Naive thymus-derived CD4-positive, alpha-beta T cell (primary cell): ENCODE measurements around the gene SQOR. TPM values are rescaled to one million over a fixed set of nuclear protein-coding genes. Genes with fewer than 3 reads are reported as not detected.

Experiments
- ATAC-seq: fragments of 150-1000 bp; cut with Tn5 transposase; 2 replicates; pipeline ENCODE4 v1.10.0; 2021; ENCODE audit warnings: mild to moderate bottlenecking, moderate library complexity
- CTCF ChIA-PET: fragments of 350-600 bp; sonication (Branson Sonifier 250); formaldehyde crosslinking; loops from one replicate; lab custom pipeline; 2021; ENCODE audit warnings: antibody characterized with exemption; lab: Charles Lee
- POLR2A ChIA-PET: fragments of 350-600 bp; sonication (Branson Sonifier 250); formaldehyde crosslinking; loops from one replicate; lab custom pipeline; 2021; ENCODE audit warnings: antibody characterized with exemption, inconsistent platforms; lab: Charles Lee
- DNase-seq, 9 donors: peaks; one replicate each; pipeline versions ENCODE4 v3.0.0 to v3.0.0-alpha.2; 2020 to 2022; ENCODE audit warnings: mixed read lengths in 1 of 9
- H3K27ac ChIP-seq: one replicate; pipeline ENCODE4 v1.7.0; 2013; ENCODE audit warnings: mild to moderate bottlenecking, low read depth, low read length, moderate library complexity
- H3K27me3 ChIP-seq, 2 donors: one replicate each; pipeline ENCODE4 v1.7.0; 2013; ENCODE audit warnings: low read length in 2 of 2, mild to moderate bottlenecking in 2 of 2, moderate library complexity in 2 of 2; ENCODE audit not compliant: control insufficient read depth in 2 of 2, insufficient read depth in 2 of 2
- H3K36me3 ChIP-seq, 3 experiments: 1 replicate in 2 of 3; 2 replicates in 1 of 3; pipeline ENCODE4 v1.7.0; 2013; ENCODE audit warnings: low read length in 3 of 3, mild to moderate bottlenecking in 3 of 3, moderate library complexity in 1 of 3; ENCODE audit not compliant: insufficient read depth in 3 of 3, control insufficient read depth in 2 of 3
- H3K4me1 ChIP-seq, 2 donors: one replicate each; pipeline ENCODE4 v1.7.0; 2013; ENCODE audit warnings: low read length in 2 of 2, mild to moderate bottlenecking in 2 of 2, moderate library complexity in 1 of 2; ENCODE audit not compliant: control insufficient read depth in 2 of 2, insufficient read depth in 2 of 2
- H3K4me3 ChIP-seq: 2 replicates; pipeline ENCODE4 v1.7.0; 2013; ENCODE audit warnings: mild to moderate bottlenecking, low read length
- H3K9me3 ChIP-seq, 3 experiments: 1 replicate in 2 of 3; 2 replicates in 1 of 3; pipeline ENCODE4 v1.7.0; 2013; ENCODE audit warnings: low read length in 3 of 3; ENCODE audit not compliant: control insufficient read depth in 2 of 3
- H3K27ac Mint-ChIP-seq, 9 donors: one replicate each; pipeline ENCODE4 v1.8.0; 2020 to 2022; ENCODE audit warnings: mixed read lengths in 9 of 9, mild to moderate bottlenecking in 8 of 9, moderate library complexity in 5 of 9, inconsistent platforms in 2 of 9
- H3K27me3 Mint-ChIP-seq, 5 donors: one replicate each; pipeline ENCODE4 v1.8.0; 2021 to 2022; ENCODE audit warnings: mixed read lengths in 5 of 5, mild to moderate bottlenecking in 1 of 5
- H3K36me3 Mint-ChIP-seq, 5 donors: one replicate each; pipeline ENCODE4 v1.8.0; 2020 to 2022; ENCODE audit warnings: mixed read lengths in 5 of 5, mild to moderate bottlenecking in 3 of 5, inconsistent platforms in 1 of 5
- H3K4me1 Mint-ChIP-seq, 7 donors: one replicate each; pipeline ENCODE4 v1.8.0; 2020 to 2022; ENCODE audit warnings: mixed read lengths in 7 of 7, mild to moderate bottlenecking in 3 of 7, inconsistent platforms in 1 of 7
- H3K4me3 Mint-ChIP-seq, 10 donors: one replicate each; pipeline ENCODE4 v1.8.0; 2020 to 2022; ENCODE audit warnings: mild to moderate bottlenecking in 10 of 10, mixed read lengths in 10 of 10, moderate library complexity in 6 of 10, inconsistent platforms in 2 of 10
- H3K9me3 Mint-ChIP-seq, 11 donors: one replicate each; pipeline ENCODE4 v1.8.0; 2020 to 2022; ENCODE audit warnings: mixed read lengths in 11 of 11, mild to moderate bottlenecking in 4 of 11, inconsistent platforms in 1 of 11, moderate library complexity in 1 of 11
- intact Hi-C, 2 donors: fragments of 100-400 bp; cut with micrococcal nuclease; formaldehyde crosslinking; loops; one replicate each; pipeline ENCODE4 v1.15.1; 2023
- polyA plus RNA-seq, 2 donors: library from polyadenylated mRNA; unstranded; fragments of 300-500 nt; fragmentation: Illumina TruSeq; gene quantifications; one replicate each; pipeline ENCODE4 v1.2.3, GENCODE V29; 2021
- total RNA-seq, 6 experiments: library from RNA in 5 of 6; stranded (reverse) in 5 of 6; gene quantifications; 1 replicate in 5 of 6; 2 replicates in 1 of 6; pipeline ENCODE4 v1.2.3 and lab custom pipeline; 2021 to 2026

SQOR gene
- total and polyA plus RNA-seq, 7 experiments from 2014 or later = 20.6 to 115 (median 45.1) TPM

- CTCF ChIA-PET = interaction anchor here (0.9 to 3.1 kb wide), 3 partner anchors 25 to 183 kb away, joined by 3 to 14 read pairs (median 3); no protein-coding TSS in a partner anchor
- Mint-ChIP-seq H3K9me3 (no peaks in the 10 kb centered on the region), H3K27me3 (no peaks in the 10 kb centered on the region), H3K36me3 (peaks cover 0 to 4% (median 0%) of the 10 kb centered on the region in 5 donors), H3K4me3 (peak overlapping the region; percentile 96 to 100 (median 98)), H3K27ac (peak overlapping the region; percentile 100), H3K4me1 (peaks cover 30 to 57% (median 40%) of the 10 kb centered on the region in 7 donors)
- Histone ChIP-seq H3K9me3 (no peaks in the 10 kb centered on the region), H3K4me3 (peak overlapping the region; percentile 87), H3K4me1 (peaks cover 25 to 26% of the 10 kb centered on the region in 2 donors), H3K36me3 (peaks cover 0 to 9% (median 0%) of the 10 kb centered on the region in 3 experiments), H3K27ac (peak overlapping the region; percentile 97), H3K27me3 (no peaks in the 10 kb centered on the region)
- ATAC-seq (no peak), DNase-seq (no peak)
- POLR2A ChIA-PET = interaction anchor here (0.8 to 4.0 kb wide), 11 partner anchors 20 to 403 kb away, joined by 3 to 53 read pairs (median 4); a partner anchor contains a TSS
- intact Hi-C loops = loop anchor here (1.0 to 5.0 kb wide), 12 partner anchors 46 to 1299 kb away; partner anchors contain the start of genes SLC30A4 (in 2 of the 2), CTDSPL2 (in 1 of the 2) and GOLM2 (in 1 of the 2)
Observed at GRCh38 chr15:45587863-45588170, 47.0 kb upstream of the SQOR start.

- POLR2A ChIA-PET = interaction anchor here (0.8 to 4.0 kb wide), 8 partner anchors 19 to 309 kb away, joined by 3 to 53 read pairs (median 4); a partner anchor contains a TSS
- Histone ChIP-seq H3K27ac (peak overlapping the region; percentile 97), H3K4me1 (peaks cover 25 to 26% of the 10 kb centered on the region in 2 donors), H3K9me3 (no peaks in the 10 kb centered on the region), H3K27me3 (no peaks in the 10 kb centered on the region), H3K36me3 (peaks cover 0 to 9% (median 0%) of the 10 kb centered on the region in 3 experiments), H3K4me3 (peak overlapping the region; percentile 87)
- intact Hi-C loops = loop anchor here in 1 of 2 donors (5.0 kb wide), 2 partner anchors 119 to 1161 kb away; partner anchors contain the start of gene CTDSPL2
- H3K36me3 Mint-ChIP-seq = peaks cover 0 to 5% (median under 1%) of the 10 kb centered on the region in 5 donors
- H3K4me3 Mint-ChIP-seq = peak overlapping the region; percentile 96 to 100 (median 98)
- H3K4me1 Mint-ChIP-seq = peaks cover 30 to 58% (median 40%) of the 10 kb centered on the region in 7 donors
- H3K9me3 Mint-ChIP-seq = no peaks in the 10 kb centered on the region
- no peak for DNase-seq
- H3K27ac Mint-ChIP-seq = peak overlapping the region; percentile 100
- CTCF ChIA-PET = interaction anchor here (0.6 to 3.1 kb wide), 4 partner anchors 24 to 184 kb away, joined by 3 to 14 read pairs (median 3); no protein-coding TSS in a partner anchor
- H3K27me3 Mint-ChIP-seq = no peaks in the 10 kb centered on the region
- no peak for ATAC-seq
Observed at GRCh38 chr15:45588219-45588875, 46.5 kb upstream of the SQOR start.

DNA sequence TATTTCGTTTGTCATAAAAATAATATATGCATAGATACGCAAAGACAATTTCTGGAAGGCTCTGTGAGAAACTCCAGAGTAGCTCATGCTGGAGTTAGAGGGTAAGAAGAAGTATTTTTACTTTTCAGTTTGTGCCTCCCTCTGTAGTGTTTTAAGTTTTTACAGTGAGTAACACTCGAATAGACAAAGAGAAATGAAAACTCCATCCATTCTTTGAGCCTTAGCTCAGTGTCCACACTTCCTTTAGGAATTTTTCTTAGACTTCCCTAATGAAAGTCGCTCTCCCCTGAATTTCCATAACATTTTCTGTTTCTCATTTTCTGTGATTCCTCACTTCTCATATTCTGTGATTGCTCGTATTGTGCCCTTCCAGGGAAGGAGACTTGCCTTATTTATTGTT is 45.6 kb upstream of the SQOR start:
- H3K4me1 ChIP-seq = peaks cover 25 to 26% of the 10 kb centered on the region in 2 donors
- peaks cover 0 to 12% (median 8%) of the 10 kb centered on the region in 5 donors for H3K36me3 Mint-ChIP-seq
- H3K27me3 Mint-ChIP-seq = no peaks in the 10 kb centered on the region
- H3K27ac ChIP-seq = no peak overlapping the region
- H3K27ac Mint-ChIP-seq = peak overlapping the region in 2 of 9 donors; percentile 20 to 100
- H3K4me3 ChIP-seq = no peak overlapping the region
- DNase-seq = no peak
- H3K27me3 ChIP-seq = no peaks in the 10 kb centered on the region
- no peaks in the 10 kb centered on the region for H3K9me3 Mint-ChIP-seq
- peaks cover 33 to 67% (median 46%) of the 10 kb centered on the region in 7 donors for H3K4me1 Mint-ChIP-seq
- peaks cover 0 to 9% (median 0%) of the 10 kb centered on the region in 3 experiments for H3K36me3 ChIP-seq
- intact Hi-C loops = loop anchor here in 1 of 2 donors (5.0 kb wide), 2 partner anchors 118 to 1162 kb away; partner anchors contain the start of gene CTDSPL2
- ChIA-PET CTCF (interaction anchor here (0.6 to 1.2 kb wide), 2 partner anchors 23 to 185 kb away, joined by 3 read pairs; no protein-coding TSS in a partner anchor), POLR2A (interaction anchor here (4.0 kb wide), 1 partner anchor 187 kb away, joined by 53 read pairs; a partner anchor contains a TSS)
- ATAC-seq = no peak
- no peaks in the 10 kb centered on the region for H3K9me3 ChIP-seq
- H3K4me3 Mint-ChIP-seq = peak overlapping the region; percentile 65 to 100 (median 97)

- Histone ChIP-seq H3K4me1 (peaks cover 2 to 3% of the 10 kb centered on the region in 2 donors), H3K36me3 (peaks cover 0 to 12% (median 0%) of the 10 kb centered on the region in 3 experiments), H3K9me3 (no peaks in the 10 kb centered on the region), H3K27ac (no peak overlapping the region), H3K27me3 (no peaks in the 10 kb centered on the region), H3K4me3 (no peak overlapping the region)
- ChIA-PET CTCF (interaction anchor here (0.9 to 1.7 kb wide), 3 partner anchors 8 to 111 kb away, joined by 3 to 6 read pairs (median 4); no protein-coding TSS in a partner anchor), POLR2A (no interaction called here)
- no peak for ATAC-seq
- Mint-ChIP-seq H3K27me3 (no peaks in the 10 kb centered on the region), H3K36me3 (peaks cover 0 to 32% (median 26%) of the 10 kb centered on the region in 5 donors), H3K9me3 (peaks cover 0 to 6% (median 0%) of the 10 kb centered on the region in 11 donors), H3K4me1 (peaks cover 9 to 45% (median 22%) of the 10 kb centered on the region in 7 donors), H3K27ac (no peak overlapping the region), H3K4me3 (no peak overlapping the region)
- intact Hi-C loops = no loop called here
- DNase-seq = no peak
Observed at GRCh38 chr15:45594319-45594718, 40.5 kb upstream of the SQOR start.

- no peak overlapping the region for H3K4me3 Mint-ChIP-seq
- ChIA-PET CTCF (interaction anchor here (1.2 to 1.7 kb wide), 2 partner anchors 8 to 19 kb away, joined by 4 to 6 read pairs; no protein-coding TSS in a partner anchor), POLR2A (interaction anchor here (0.5 kb wide), 1 partner anchor 23 kb away, joined by 3 read pairs; no protein-coding TSS in a partner anchor)
- intact Hi-C loops = no loop called here
- H3K36me3 Mint-ChIP-seq = peaks cover 0 to 32% (median 26%) of the 10 kb centered on the region in 5 donors
- peaks cover 5 to 39% (median 19%) of the 10 kb centered on the region in 7 donors for H3K4me1 Mint-ChIP-seq
- Histone ChIP-seq H3K9me3 (no peaks in the 10 kb centered on the region), H3K4me1 (no peaks in the 10 kb centered on the region), H3K4me3 (no peak overlapping the region), H3K27ac (no peak overlapping the region), H3K27me3 (no peaks in the 10 kb centered on the region), H3K36me3 (peaks cover 0 to 12% (median 0%) of the 10 kb centered on the region in 3 experiments)
- no peak overlapping the region for H3K27ac Mint-ChIP-seq
- H3K27me3 Mint-ChIP-seq = no peaks in the 10 kb centered on the region
- DNase-seq (no peak), ATAC-seq (no peak)
- peaks cover 0 to 6% (median 0%) of the 10 kb centered on the region in 11 donors for H3K9me3 Mint-ChIP-seq
Observed at GRCh38 chr15:45594835-45595530, 39.8 kb upstream of the SQOR start.

DNA sequence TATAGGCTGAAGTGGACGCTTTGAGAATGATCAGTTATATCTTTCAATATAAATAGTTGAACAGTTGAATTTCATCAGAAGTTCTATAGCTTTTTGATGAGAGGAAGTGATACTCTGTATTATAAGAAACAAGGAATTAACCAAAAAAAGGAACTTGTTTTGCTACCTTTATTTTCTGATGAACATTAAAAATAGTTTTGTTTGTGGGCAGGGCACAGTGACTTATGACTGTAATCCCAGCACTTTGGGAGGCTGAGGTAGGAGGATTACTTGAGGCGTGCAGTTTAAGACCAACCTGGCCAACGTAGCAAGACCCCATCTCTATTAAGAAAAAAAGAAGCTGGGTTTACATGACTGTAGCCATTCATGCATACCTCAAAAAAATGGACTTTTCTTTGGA is 30.9 kb upstream of the SQOR start:
- peak overlapping the region in 2 of 9 donors; percentile 13 to 59 for H3K27ac Mint-ChIP-seq

More for the DNA sequence above, 30.9 kb upstream of the SQOR start:
- H3K4me1 Mint-ChIP-seq = peaks cover 4 to 27% (median 12%) of the 10 kb centered on the region in 7 donors
- ATAC-seq (peak; percentile 41), DNase-seq (no peak)
- H3K36me3 ChIP-seq = peaks cover 0 to 21% (median 10%) of the 10 kb centered on the region in 3 experiments
- H3K36me3 Mint-ChIP-seq = peaks cover 0 to 14% (median 4%) of the 10 kb centered on the region in 5 donors
- POLR2A ChIA-PET = no interaction called here
- no peaks in the 10 kb centered on the region for H3K9me3 ChIP-seq
- no peak overlapping the region for H3K4me3 ChIP-seq
- CTCF ChIA-PET = no interaction called here
- H3K4me3 Mint-ChIP-seq = no peak overlapping the region
- intact Hi-C loops = no loop called here
- H3K27me3 Mint-ChIP-seq = no peaks in the 10 kb centered on the region
- H3K4me1 ChIP-seq = no peaks in the 10 kb centered on the region
- H3K27ac ChIP-seq = no peak overlapping the region
- H3K9me3 Mint-ChIP-seq = peaks cover 0 to 1% (median 0%) of the 10 kb centered on the region in 11 donors
- H3K27me3 ChIP-seq = no peaks in the 10 kb centered on the region
